NCI-H2196 treated with DMSO at 0.1 percent for 48 hours (cell line): ENCODE results near the gene ADARB2.

Experiments
- DNase-seq: peaks from one replicate; lab custom pipeline; 2025; ENCODE audit not compliant: unreplicated experiment; lab: John Stamatoyannopoulos, UW

ADARB2 gene

DNA sequence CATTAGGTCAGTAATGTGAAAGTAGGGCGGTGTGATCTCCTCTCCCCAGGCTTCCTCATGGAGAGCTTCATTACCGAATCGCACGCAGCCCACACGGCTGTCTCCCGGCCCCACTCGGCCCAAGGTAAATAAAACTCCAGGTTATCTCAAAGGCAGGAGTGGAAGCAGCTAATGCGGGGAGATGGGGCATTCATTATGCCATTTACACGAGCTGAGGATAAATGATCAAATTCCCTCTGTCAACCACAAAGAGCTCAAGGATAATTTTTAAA, 93.5 kb downstream of the ADARB2 start:
- no peak for DNase-seq

GRCh38 chr10:1643161-1643907, 94.0 kb downstream of the ADARB2 start:
- DNase-seq, result no peak

- no peak for DNase-seq
Observed at GRCh38 chr10:1642600-1643160, 94.6 kb downstream of the ADARB2 start.

- DNase-seq, result no peak
Observed at GRCh38 chr10:1641402-1641801, 95.9 kb downstream of the ADARB2 start.

DNA sequence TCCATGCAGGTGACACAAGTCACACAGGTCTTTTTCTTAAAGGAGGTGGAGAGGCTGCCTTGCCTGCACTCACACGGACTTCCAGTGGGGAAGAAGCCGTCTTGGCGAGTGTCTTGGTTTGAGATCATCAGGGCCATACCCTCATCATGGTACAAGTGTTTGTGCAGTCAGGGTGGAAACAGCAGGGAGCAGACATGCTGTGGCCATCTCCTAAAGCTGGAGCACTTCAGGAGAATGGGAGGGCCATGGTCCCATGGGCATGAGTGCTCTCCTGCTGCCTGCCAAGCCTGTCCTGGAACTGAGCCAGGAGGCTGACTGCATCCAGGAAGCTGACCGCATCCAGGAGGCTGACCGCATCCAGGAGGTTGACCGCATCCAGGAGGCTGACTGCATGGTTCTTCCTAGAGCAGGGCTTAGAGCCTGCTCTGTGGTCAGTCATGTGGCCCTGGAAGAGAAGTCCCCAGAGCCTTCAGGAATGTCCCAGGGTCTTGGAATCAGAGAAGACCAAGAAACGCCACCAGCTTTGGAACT, 98.4 kb downstream of the ADARB2 start:
- DNase-seq, result peak; percentile 60

DNA sequence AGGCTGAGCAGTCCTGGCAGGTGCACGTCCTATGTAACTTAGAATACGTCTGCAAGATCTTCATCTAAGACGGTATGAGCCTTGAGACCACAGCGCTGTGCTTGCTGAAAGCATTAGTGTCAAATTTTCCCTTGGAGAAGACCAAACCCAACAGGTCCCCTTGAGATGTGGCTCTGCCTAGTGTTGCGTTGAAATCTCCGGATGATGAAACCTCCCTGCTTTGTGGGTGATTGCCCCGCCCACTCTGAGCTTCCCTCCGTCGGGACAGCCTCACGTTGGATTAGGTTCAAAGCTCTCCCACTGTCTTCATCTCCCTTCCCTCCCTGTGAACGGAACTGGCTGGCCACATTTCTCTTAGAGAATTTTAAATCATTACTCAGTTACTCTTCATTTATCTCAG, 102.0 kb downstream of the ADARB2 start:
- no peak for DNase-seq

DNA sequence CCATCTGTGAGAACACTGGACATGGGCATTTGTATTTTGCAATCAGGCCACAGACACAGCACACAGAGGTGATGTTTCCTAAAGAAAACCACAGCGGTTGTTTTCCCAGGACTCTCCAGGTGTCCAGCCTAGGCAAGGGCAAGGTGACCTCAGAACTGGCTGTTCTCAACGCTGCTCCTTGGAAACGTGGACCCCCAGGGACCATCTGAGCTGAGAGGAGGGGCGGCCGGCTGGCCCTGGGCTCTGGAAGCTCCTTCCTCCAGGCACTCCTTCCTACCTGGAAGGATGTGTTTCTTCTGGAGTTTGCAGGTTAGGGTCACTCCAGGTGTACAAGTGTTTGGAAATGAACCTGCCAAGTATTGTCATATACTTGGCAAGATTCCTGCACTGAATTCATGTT, 103.1 kb downstream of the ADARB2 start:
- no peak for DNase-seq

GRCh38 chr10:1633783-1634182, 103.5 kb downstream of the ADARB2 start:
- no peak for DNase-seq

DNA sequence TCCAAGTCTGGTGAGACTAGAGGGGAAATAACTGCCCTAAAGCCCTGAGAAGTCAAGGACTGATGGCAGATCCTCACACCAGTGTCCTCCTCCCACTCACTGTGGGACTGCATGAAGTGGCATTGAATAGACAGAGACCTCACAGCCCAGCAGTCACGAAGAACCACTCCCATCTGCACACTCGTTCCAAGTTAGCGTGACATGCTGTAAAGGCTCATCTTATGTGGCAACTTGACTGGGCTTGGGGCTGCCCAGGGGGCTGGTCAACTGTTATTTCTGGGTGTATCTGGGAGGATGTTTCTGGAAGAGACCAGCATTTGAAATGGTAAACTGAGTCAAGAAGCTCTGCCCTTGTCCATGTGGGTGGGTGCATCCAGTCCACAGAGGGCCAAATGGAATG, 104.7 kb downstream of the ADARB2 start:
- DNase-seq, result no peak

DNA sequence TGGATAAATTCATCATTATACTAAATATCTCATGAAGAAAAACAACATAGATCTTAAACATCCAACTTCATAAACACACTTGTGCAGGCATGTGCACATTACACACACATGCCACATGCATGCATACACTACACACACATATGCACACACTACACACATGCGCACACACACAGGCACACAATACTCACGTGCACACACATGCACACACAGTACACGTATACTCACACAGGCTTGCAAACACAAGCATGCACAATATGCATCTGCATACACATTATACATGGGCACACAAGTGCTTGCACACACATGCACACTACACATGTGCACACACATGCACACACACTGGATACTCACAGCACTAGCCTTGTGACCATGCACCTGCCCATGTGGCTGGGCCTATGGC, 105.2 kb downstream of the ADARB2 start:
- DNase-seq, result no peak

GRCh38 chr10:1631282-1631681, 106.0 kb downstream of the ADARB2 start:
- peak; percentile 10 for DNase-seq

GRCh38 chr10:1630304-1630703, 107.0 kb downstream of the ADARB2 start:
- DNase-seq, result no peak

DNA sequence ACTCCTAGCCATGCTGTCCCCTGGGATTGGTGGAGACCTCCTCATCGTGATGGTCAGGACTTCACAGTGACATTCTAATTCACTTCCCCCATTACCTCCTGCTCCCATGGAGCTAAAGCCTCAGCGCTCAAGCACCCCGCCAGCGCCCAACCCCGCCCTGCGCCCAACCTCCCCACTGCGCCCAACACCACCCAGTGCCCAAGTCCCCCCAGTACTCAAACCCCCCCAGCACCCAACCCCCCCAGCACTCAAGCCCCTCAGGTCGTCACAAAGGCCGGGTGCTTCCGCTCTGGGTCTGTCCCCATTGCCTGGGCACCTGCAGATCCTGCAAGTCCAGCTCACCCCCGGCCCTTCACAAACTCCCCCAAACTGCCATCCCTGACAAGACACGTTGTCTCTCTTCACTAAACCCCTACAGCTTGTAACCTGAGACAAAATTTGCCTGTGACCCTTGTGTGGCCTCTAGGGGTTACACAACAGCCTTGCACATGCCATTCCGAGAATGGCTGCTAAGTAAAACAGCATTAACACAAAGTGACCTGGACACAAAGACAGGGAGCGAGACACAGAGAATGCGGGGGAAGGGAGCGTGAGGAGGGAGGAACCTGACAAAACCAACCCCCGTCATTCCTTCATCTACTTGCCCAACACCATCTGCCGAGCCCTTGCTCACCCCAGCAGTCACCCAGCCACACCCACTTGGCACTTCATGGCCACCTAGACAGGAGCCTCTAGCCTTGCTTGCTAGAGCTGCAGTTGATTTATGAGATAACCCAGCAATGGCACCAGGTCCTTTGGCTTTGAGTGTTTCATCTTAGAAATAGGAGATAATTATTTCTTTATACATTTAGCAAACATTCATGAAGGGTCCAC, 107.8 kb downstream of the ADARB2 start:
- no peak for DNase-seq

- no peak for DNase-seq
Observed at GRCh38 chr10:1628757-1629156, 108.6 kb downstream of the ADARB2 start.

- no peak for DNase-seq
Observed at GRCh38 chr10:1627945-1628344, 109.4 kb downstream of the ADARB2 start.

GRCh38 chr10:1626835-1627234, 110.5 kb downstream of the ADARB2 start:
- DNase-seq, result no peak

DNA sequence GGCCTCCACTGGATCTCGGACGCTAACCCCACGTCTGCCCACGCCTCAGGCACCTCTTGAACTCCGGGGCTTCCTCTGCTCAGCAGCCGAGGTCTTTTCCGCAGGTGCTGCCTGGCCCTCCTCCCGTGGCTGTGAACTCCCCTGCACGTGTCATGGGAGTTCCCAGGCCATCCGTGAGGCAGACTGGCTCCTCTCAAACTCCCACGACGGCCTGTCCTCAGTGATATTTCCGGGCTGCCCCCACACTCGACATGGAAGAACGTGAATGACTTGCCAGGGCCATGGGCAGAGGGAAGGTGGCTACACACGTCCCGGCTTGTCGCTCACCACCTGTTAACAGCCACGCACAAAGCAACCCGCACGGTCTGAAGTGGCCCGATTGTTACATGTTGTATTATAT, 110.9 kb downstream of the ADARB2 start:
- no peak for DNase-seq

DNA sequence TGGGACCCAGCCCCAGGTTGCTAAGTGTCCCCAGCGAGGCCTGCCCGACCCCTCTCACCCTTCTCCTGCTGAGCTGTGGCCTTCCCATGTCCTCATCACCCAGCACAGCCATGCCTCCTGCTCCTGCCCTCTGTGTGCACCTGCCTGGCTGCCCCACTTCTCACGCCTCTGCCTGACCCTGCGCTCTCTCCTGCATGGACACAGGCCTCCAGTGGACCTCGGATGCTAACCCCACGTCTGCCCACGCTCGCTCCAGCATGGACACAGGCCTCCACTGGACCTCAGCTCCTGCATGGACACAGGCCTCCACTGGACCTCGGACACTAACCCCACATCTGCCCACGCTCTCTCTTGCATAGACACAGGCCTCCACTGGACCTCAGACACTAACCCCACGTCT, 111.6 kb downstream of the ADARB2 start:
- DNase-seq, result no peak

DNA sequence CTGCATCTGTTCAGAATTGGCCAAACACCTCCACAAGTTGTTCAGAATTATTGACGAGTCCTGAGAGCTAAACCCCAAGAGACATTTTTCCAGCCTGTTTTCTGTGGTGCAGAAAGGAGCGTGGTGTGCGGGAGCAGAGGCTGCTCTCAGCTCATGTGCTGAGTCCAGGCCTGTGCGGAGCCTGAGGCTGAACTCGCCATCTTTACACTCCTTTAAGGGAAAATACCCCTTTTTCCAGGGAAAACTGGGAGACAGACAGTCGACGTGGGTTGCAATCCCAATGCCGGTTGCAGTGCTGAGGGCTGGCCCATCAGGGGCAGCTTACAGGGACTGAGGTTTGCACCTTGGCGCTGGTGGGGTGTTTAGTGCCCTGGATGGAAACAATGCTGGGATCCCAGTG, 112.2 kb downstream of the ADARB2 start:
- no peak for DNase-seq

DNA sequence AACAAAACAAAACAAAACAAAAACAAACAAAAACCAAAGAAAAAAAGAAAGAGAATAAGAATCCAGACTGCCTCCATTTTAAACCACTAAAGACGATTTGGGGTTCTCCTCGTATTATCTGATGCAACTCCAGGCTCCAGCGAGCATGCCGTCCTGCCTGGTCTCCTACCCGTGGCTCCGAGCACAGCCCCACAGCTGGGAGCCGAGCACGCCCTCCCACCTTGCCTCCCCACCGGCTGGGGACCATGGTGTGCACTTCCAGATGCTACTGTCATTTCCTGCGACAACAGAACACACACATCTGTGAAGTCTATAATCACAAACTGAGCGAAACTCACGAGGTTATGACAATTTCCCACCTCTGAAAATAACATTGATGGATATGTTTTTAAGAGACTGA, 113.1 kb downstream of the ADARB2 start:
- no peak for DNase-seq

DNA sequence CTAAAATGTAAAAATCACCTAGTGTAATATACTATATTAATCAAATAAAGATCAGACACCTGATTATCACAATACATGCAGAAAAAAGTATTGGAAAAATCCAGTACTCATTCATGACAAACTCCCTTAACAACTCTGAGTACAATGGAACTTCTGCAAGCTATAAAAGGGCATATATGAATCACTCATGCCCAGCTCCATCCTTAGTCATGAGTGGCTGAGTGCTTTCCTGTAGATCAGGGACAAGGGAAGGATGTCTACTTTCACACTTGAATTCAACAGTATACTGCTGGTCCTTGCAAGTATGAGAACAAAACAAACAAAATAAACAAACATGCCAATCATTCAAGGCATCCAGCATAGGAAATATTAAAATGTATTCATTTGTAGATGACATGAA, 116.5 kb downstream of the ADARB2 start:
- DNase-seq, result no peak
